ENCODE measurements around the gene PHACTR4.
"Not testable (repeated sequence)": the region's sequence is repeated elsewhere in the genome, so short reads cannot be mapped to it uniquely, and the experiment has no call there.

Gene PHACTR4

GRCh38 chr1:28503117-28503516 lies 133.6 kb downstream of the PHACTR4 start:
- DNase-seq (ENCODE audit: low read depth) = no peak

GRCh38 chr1:28505406-28506187 lies 136.1 kb downstream of the PHACTR4 start, which contains the start of gene RCC1:
Gene RCC1, plus strand, starts transcription at chr1:28506043. Its CDS starts 23,824 bp downstream, at chr1:28529867.
- peak; percentile 99 for DNase-seq (ENCODE audit: low read depth)

- no peak for DNase-seq (ENCODE audit: low read depth)
Measured at GRCh38 chr1:28506907-28507246, 137.3 kb downstream of the PHACTR4 start.

GRCh38 chr1:28507247-28507645 lies 137.7 kb downstream of the PHACTR4 start:
- no peak for DNase-seq (ENCODE audit: low read depth)

GRCh38 chr1:28507646-28508434 lies 138.3 kb downstream of the PHACTR4 start:
- no peak for DNase-seq (ENCODE audit: low read depth)

GRCh38 chr1:28508435-28508754 lies 138.9 kb downstream of the PHACTR4 start:
- DNase-seq (ENCODE audit: low read depth) = no peak

GRCh38 chr1:28509705-28510272 lies 140.2 kb downstream of the PHACTR4 start:
- DNase-seq (ENCODE audit: low read depth) = no peak

GRCh38 chr1:28510273-28510969 lies 140.9 kb downstream of the PHACTR4 start:
- no peak for DNase-seq (ENCODE audit: low read depth)

- no peak for DNase-seq (ENCODE audit: low read depth)
Measured at GRCh38 chr1:28510970-28511440, 141.5 kb downstream of the PHACTR4 start.

- no peak for DNase-seq (ENCODE audit: low read depth)
Measured at GRCh38 chr1:28512058-28512611, 142.6 kb downstream of the PHACTR4 start.

GRCh38 chr1:28514445-28514933 lies 144.9 kb downstream of the PHACTR4 start:
- DNase-seq (ENCODE audit: low read depth) = not testable (repeated sequence)

GRCh38 chr1:28516518-28516956 lies 147.0 kb downstream of the PHACTR4 start:
- no peak for DNase-seq (ENCODE audit: low read depth)

- no peak for DNase-seq (ENCODE audit: low read depth)
Measured at GRCh38 chr1:28517649-28517999, 148.1 kb downstream of the PHACTR4 start.

- DNase-seq (ENCODE audit: low read depth) = no peak
Measured at GRCh38 chr1:28518000-28518744, 148.6 kb downstream of the PHACTR4 start.

- no peak for DNase-seq (ENCODE audit: low read depth)
Measured at GRCh38 chr1:28518745-28519341, 149.3 kb downstream of the PHACTR4 start.

GRCh38 chr1:28519946-28520725 lies 150.6 kb downstream of the PHACTR4 start:
- DNase-seq (ENCODE audit: low read depth) = no peak

- DNase-seq (ENCODE audit: low read depth) = not testable (repeated sequence)
Measured at GRCh38 chr1:28520796-28521195, 151.3 kb downstream of the PHACTR4 start.

GRCh38 chr1:28521502-28522164 lies 152.1 kb downstream of the PHACTR4 start:
- DNase-seq (ENCODE audit: low read depth) = no peak

- not testable (repeated sequence) for DNase-seq (ENCODE audit: low read depth)
Measured at GRCh38 chr1:28522537-28522936, 153.0 kb downstream of the PHACTR4 start.
